ENCODE measurements around the gene FRMD4A.

- no peak for TF ChIP-seq POLR2A (IDR thresholded peaks at IDR 0.05)
- TF ChIP-seq, protein P1, sequence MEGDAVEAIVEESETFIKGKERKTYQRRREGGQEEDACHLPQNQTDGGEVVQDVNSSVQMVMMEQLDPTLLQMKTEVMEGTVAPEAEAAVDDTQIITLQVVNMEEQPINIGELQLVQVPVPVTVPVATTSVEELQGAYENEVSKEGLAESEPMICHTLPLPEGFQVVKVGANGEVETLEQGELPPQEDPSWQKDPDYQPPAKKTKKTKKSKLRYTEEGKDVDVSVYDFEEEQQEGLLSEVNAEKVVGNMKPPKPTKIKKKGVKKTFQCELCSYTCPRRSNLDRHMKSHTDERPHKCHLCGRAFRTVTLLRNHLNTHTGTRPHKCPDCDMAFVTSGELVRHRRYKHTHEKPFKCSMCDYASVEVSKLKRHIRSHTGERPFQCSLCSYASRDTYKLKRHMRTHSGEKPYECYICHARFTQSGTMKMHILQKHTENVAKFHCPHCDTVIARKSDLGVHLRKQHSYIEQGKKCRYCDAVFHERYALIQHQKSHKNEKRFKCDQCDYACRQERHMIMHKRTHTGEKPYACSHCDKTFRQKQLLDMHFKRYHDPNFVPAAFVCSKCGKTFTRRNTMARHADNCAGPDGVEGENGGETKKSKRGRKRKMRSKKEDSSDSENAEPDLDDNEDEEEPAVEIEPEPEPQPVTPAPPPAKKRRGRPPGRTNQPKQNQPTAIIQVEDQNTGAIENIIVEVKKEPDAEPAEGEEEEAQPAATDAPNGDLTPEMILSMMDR (IDR thresholded peaks at IDR 0.05 in 4 of 5, conservative IDR thresholded peaks at IDR 0.05 in 1 of 5), result no peak
Observed at GRCh38 chr10:13942035-13942434, 388.7 kb downstream of the FRMD4A start.
